ENCODE results near the gene KCNJ1. TPM values are rescaled to one million over a fixed set of nuclear protein-coding genes. Genes with fewer than 3 reads are reported as not detected.

The KCNJ1 gene
- total RNA-seq (2022; extraction: Qiagen RNA extraction): 0.06 TPM in 1 of 5 replicates, not detected in the others

DNA sequence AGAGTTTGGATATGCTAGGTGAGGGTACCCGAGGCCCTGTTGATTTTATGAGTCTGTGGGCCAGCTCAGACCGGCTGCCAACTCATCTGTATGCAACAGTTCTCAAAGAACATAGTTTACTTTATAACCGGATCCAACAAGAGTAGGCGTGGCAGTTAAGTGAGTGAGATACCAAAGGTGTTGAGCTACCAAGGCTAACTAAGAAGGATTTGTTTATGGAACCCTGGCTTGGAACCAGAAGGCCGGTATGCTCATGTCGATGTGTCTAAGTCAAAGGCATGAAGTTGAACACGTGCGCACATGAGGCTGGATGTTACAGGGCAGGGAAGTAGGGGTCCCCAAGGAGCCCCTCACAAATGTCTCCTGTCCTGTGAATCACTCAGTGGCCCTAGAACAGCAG is at the start of gene KCNJ1:
Gene KCNJ1, minus strand, starts transcription at position 20 of the 400 bp plus-strand sequence. CDS start 27,053 bp downstream, outside the sequence.

DNA sequence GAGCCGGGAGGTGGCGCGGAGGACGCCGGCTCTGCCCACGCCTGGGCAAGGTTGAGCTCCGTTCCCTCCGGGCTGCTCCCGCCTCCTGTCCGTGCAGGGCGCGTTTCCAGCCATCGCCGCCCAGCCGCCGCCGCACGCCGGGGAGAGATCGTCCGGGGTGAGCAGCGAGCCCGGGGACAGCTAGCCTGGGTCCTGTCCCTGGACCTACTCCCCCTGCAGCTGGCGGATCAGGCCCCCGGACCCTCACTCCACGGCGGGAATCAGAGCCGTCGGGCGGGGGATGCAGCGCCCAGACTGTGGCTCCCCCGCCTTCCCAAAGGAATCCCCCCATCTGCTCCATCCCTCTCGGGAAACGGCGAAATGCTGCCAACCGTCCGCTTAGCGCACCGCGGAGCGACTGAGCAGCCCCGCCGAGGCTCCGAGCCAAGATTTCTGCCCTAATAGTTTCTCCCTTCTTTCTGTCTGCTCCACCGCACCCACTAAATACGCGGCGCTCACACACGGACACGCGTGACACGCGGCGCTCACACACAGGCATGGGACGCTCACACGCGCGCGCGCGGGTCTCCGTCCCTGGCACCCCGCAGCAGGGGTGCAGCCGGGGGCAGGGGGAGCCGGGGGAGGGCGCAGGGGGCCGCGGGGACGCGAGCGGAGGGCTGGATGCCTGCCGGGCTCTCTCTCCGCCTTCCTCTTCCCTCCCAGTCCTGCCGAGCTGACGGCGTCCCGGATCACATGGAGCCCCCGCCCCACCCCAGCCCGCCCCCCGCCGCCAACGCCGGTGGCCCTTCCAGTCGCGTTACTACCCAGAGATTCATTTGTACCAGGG is 23.7 kb upstream of the KCNJ1 start, which contains the start of gene KCNJ5:
Gene KCNJ5, plus strand, starts transcription at position 814 of the 826 bp plus-strand sequence. CDS start 19,918 bp downstream, outside the sequence.

Other genes with a start within 250 kb of the KCNJ1 start
- 0.19 to 0.24 TPM (median 0.22 TPM) in 5 replicates for gene FLI1, start 173.2 kb downstream of the KCNJ1 start, total RNA-seq (2022; extraction: Qiagen RNA extraction)
- 0.08 TPM in 1 of 5 replicates, not detected in the others for gene KCNJ5, start 24.1 kb upstream of the KCNJ1 start, total RNA-seq (2022; extraction: Qiagen RNA extraction)
- 0.09 to 0.51 TPM (median 0.11 TPM) in 3 of 5 replicates, not detected in the others for gene TP53AIP1, start 75.6 kb upstream of the KCNJ1 start, total RNA-seq (2022; extraction: Qiagen RNA extraction)